Smooth muscle cell (in vitro differentiated cells): ENCODE results near the gene MRPS25. TPM values are rescaled to one million over a fixed set of nuclear protein-coding genes. Genes with fewer than 3 reads are reported as not detected.

Experiments used
- DNase-seq: peaks from one replicate; lab custom pipeline; 2025; ENCODE audit not compliant: unreplicated experiment; lab: John Stamatoyannopoulos, UW
- H2AFZ ChIP-seq: fragments of 200-600 bp; sonication (generic); 2 replicates; pipeline ENCODE4 v1.6.0; 2016; ENCODE audit warnings: antibody characterized with exemption, low read depth, mild to moderate bottlenecking
- H3F3A ChIP-seq: fragments of 200-600 bp; sonication (generic); 2 replicates; pipeline ENCODE4 v1.6.0; 2017; ENCODE audit warnings: antibody characterized with exemption, low read depth
- H3K27ac ChIP-seq: fragments of 200-600 bp; sonication (generic); 2 replicates; pipeline ENCODE4 v1.5.1; 2016; ENCODE audit warnings: low read depth, mild to moderate bottlenecking
- H3K27me3 ChIP-seq: fragments of 200-600 bp; sonication (generic); 2 replicates; pipeline ENCODE4 v1.6.1; 2016; ENCODE audit warnings: low read depth, mild to moderate bottlenecking
- H3K36me3 ChIP-seq: fragments of 200-600 bp; sonication (generic); 2 replicates; pipeline ENCODE4 v1.5.1; 2016; ENCODE audit warnings: low read depth
- H3K4me1 ChIP-seq: fragments of 200-600 bp; sonication (generic); 2 replicates; pipeline ENCODE4 v1.5.1; 2016; ENCODE audit warnings: low read depth
- H3K4me2 ChIP-seq: fragments of 200-600 bp; sonication (generic); 2 replicates; pipeline ENCODE4 v1.6.0; 2016; ENCODE audit warnings: mild to moderate bottlenecking
- H3K4me3 ChIP-seq: fragments of 200-600 bp; sonication (generic); 2 replicates; pipeline ENCODE4 v1.5.1; 2016; ENCODE audit warnings: mild to moderate bottlenecking
- H3K79me2 ChIP-seq: fragments of 200-600 bp; sonication (generic); 2 replicates; pipeline ENCODE4 v1.6.0; 2016; ENCODE audit warnings: low read depth, mild to moderate bottlenecking
- H3K9ac ChIP-seq: fragments of 200-600 bp; sonication (generic); 2 replicates; pipeline ENCODE4 v1.6.0; 2016; ENCODE audit warnings: low read depth
- H3K9me3 ChIP-seq: fragments of 200-600 bp; sonication (generic); replicated peaks from 2 replicates; pipeline ENCODE4 v1.5.1; 2016; ENCODE audit warnings: low read depth
- H4K20me1 ChIP-seq: fragments of 200-600 bp; sonication (generic); 2 replicates; pipeline ENCODE4 v1.6.0; 2016; ENCODE audit warnings: low read depth
- CTCF ChIP-seq: fragments of 200-600 bp; sonication (generic); IDR thresholded peaks from 2 replicates; pipeline ENCODE4 v1.5.1; 2017; ENCODE audit warnings: borderline replicate concordance, mild to moderate bottlenecking, antibody characterized with exemption; ENCODE audit not compliant: insufficient read depth, poor library complexity, severe bottlenecking
- WGBS: methylation state at CpG from one replicate; pipeline ENCODE4 v1.1.7; 2016; ENCODE audit warnings: low lambda C conversion rate; 5-methylcytosine and 5-hydroxymethylcytosine counted together
- polyA plus RNA-seq: library from polyadenylated mRNA; unstranded; fragments of >200 nt; fragmentation: Nextera tagmentation; extraction: Ambion mirVana; gene quantifications from 2 replicates; pipeline ENCODE4 v1.2.1, GENCODE V29; 2016
- total RNA-seq: library from RNA; depleted of rRNA; stranded (reverse); fragments of >200 nt; gene quantifications from 2 replicates; pipeline ENCODE4 v1.2.3, GENCODE V29; 2014

Gene MRPS25
- total and polyA plus RNA-seq, 2 experiments from 2014 or later = 18.9 to 22.1 TPM

- no peak for DNase-seq
- no peak overlapping the region for H3K9ac ChIP-seq
- TF ChIP-seq CTCF = no peak
Measured at GRCh38 chr3:15102836-15103235, 37.7 kb upstream of the MRPS25 start.

GRCh38 chr3:15102256-15102655 lies 37.1 kb upstream of the MRPS25 start:
- Histone ChIP-seq H3K4me3 (no peak overlapping the region), H3F3A (no peaks in the 10 kb centered on the region), H2AFZ (no peak overlapping the region), H3K27me3 (no peaks in the 10 kb centered on the region), H3K9me3 (no peaks in the 10 kb centered on the region), H3K9ac (no peak overlapping the region), H3K79me2 (peaks cover 15% of the 10 kb centered on the region), H3K4me2 (no peak overlapping the region), H4K20me1 (peaks cover 8% of the 10 kb centered on the region), H3K27ac (no peak overlapping the region), H3K36me3 (no peaks in the 10 kb centered on the region), H3K4me1 (peaks cover 7% of the 10 kb centered on the region)
- no peak for DNase-seq
- TF ChIP-seq CTCF = no peak
- 79% methylated on average over 3 of the region's 4 CpGs for WGBS

More at GRCh38 chr3:15102836-15103235, 37.7 kb upstream of the MRPS25 start:
- H3K27ac ChIP-seq = no peak overlapping the region
- H3K4me3 ChIP-seq = no peak overlapping the region
- no peaks in the 10 kb centered on the region for H3K36me3 ChIP-seq
- H3K4me2 ChIP-seq = no peak overlapping the region
- peaks cover 10% of the 10 kb centered on the region for H3K79me2 ChIP-seq
- no peaks in the 10 kb centered on the region for H3F3A ChIP-seq
- H4K20me1 ChIP-seq = peaks cover 3% of the 10 kb centered on the region
- H2AFZ ChIP-seq = no peak overlapping the region
- H3K27me3 ChIP-seq = no peaks in the 10 kb centered on the region
- WGBS = 89% methylated on average over 3 of the region's 3 CpGs
- H3K9me3 ChIP-seq = no peaks in the 10 kb centered on the region
- peaks cover 3% of the 10 kb centered on the region for H3K4me1 ChIP-seq

- peak overlapping the region; percentile 84 for H3K4me3 ChIP-seq
- H3K4me1 ChIP-seq = peaks cover 7% of the 10 kb centered on the region
- no peaks in the 10 kb centered on the region for H3K27me3 ChIP-seq
- H3K79me2 ChIP-seq = peaks cover 21% of the 10 kb centered on the region
- no peak for DNase-seq
- H3F3A ChIP-seq = no peaks in the 10 kb centered on the region
- no peaks in the 10 kb centered on the region for H3K9me3 ChIP-seq
- peaks cover 21% of the 10 kb centered on the region for H4K20me1 ChIP-seq
- peaks cover 5% of the 10 kb centered on the region for H3K36me3 ChIP-seq
- H2AFZ ChIP-seq = peak overlapping the region; percentile 91
- no peak for TF ChIP-seq CTCF
- 25% methylated on average over 19 of the region's 19 CpGs for WGBS
- H3K4me2 ChIP-seq = peak overlapping the region; percentile 92
- H3K27ac ChIP-seq = no peak overlapping the region
- H3K9ac ChIP-seq = peak overlapping the region; percentile 98
Measured at GRCh38 chr3:15099364-15100098, 34.4 kb upstream of the MRPS25 start.
